GM18508 (cell line): ENCODE measurements around the gene ANO4.

ENCODE experiments used
- ATAC-seq: cut with Tn5 transposase; IDR thresholded peaks from one replicate; pipeline ENCODE4 v1.9.1; 2021; ENCODE audit warnings: moderate number of reproducible peaks; ENCODE audit not compliant: insufficient read depth, unreplicated experiment

ANO4 gene

DNA sequence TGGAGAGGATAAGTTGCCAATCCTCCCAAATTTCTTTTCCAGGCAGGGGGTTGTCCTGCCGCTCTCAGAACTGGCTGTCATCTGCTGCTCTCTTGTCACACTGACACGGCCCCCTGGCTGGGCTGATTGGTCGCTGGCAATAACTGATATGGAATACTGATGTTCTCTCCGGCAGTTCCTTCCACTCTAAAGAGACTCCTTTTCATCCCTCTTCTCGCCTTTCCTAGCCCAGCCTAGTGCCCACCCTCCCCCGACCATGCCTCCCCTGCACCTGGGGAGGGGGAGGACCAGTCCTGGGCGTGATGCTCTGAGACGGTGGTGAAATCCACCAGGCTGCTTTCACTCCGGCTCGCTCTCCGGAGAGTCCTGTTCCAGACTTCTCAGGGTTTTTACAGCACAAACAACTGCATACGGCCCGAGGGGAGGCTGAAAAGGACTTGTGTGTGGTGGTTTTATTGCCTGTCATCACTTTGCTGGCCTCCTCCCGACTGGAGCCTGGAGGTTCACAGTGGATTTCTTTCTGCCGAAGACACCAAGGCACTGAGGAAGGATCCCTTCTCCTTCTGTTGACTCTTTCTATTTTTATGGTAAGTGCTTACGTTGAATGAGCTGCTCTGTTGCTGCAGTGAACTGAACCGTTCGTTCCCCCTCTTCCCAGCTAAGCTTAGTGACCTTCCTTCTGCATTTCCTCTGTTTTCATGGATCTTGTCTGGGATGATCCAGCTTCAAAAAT lies at the start of gene ANO4:
TSS of gene ANO4 (plus strand) at position 336 of the 733 bp plus-strand sequence. CDS start 107,010 bp downstream, outside the sequence.
- no peak for ATAC-seq

DNA sequence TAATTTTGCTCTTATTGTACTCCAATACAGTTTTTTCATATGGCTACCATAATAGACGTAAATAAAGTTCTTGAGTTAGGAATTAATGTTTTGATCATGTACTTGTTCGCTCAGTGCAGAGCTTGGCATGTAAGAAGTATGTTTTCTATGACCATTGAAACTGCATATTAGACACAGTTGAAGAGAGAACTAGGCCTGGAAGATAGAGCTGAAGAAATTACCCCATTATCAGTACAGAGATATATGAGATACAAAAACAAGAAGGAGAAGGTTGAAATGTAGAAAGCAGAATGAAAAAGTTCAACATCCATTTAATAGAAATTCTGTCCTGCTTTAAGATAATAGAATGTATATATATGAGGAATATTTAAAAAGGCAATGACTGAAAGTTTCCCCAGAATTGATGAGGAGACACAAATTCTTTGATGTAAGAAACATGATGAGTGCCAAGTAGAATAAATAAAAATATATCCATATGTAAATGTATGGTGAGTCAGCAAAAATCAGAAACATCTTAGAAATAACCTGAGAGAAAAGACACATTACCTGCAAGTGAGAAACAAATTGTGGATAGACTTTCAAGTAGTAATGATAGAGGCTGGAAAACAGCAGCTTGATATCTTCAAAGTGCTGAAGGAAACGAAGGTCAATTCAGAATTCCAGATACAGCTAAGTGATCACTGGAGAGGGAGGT lies 49.1 kb upstream of the ANO4 start:
- no peak for ATAC-seq

DNA sequence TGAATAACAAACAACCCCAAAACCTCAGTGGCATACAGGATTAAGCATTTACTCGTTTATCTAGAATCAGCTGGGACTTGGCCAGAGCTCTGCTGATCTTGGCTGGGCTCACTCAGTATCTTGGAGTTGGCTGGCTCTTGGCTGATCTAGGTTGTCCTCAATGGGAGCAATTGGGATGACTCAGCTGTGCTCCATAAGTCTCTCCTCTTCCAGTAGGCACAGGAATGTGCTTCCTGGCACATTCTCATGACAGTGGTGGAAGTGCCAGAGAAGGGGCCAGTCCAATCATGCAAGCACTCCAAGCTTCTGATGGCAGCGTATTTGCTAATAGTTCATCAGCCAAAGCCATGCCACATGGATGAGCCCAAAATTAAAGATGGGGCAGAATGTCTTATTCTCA lies 41.7 kb upstream of the ANO4 start:
- no peak for ATAC-seq

DNA sequence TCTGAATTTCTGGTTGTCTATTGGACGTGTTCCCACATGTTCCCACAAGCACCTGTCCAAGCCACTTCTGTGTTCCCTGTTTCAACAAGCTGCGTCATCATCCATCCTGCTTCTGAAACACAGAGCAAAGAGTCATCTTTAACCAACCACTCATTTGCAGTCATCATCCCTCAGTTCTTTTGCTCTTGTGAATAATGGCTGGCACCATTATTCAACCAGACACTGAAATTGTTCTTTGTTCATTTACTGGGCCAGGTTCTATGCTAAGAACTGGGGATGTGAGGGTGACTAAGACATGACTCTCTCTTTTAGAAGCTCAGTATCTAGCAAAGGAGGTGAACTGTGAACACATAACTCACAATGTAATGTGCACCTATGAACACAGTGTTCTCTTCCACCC lies 40.7 kb upstream of the ANO4 start:
- ATAC-seq, result no peak

DNA sequence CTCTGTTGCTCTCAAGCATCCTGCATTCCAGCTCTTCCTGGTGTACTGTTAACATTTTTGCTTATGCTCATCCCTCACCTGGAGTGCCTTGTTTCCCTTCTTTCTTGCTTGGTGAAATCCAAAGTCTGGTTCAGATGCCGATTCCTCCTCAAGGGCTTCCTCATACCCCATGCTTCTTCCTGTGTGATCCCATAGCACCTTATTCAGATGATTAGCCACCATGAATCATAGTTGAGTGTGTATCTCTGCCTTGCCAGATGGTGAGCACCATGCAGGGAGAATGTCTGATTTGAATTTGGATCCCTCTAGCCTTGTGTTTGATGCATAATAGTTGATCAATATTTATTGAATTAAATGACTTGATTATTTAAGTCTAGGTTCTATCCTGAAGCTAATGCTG lies 39.4 kb upstream of the ANO4 start:
- ATAC-seq, result no peak

DNA sequence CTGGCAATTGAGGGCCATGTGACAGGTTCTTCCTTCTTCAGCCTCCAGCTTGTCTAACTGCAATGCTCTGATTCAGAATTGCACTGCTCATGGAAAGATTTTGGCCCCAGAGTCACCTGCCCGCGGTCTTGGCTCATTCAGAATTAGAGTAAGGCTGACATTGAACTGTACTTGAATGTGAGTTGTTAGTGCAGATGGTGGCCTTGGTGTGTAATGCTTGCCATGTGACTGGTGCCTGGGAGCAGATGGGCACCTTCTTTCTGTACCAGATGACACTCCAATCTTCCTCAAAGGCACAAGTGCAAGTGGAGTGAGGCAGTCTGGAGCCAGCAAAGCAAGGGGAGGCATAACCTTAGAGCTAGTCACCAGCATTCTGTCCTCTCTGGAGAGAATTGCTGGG lies 36.5 kb upstream of the ANO4 start:
- ATAC-seq, result no peak

DNA sequence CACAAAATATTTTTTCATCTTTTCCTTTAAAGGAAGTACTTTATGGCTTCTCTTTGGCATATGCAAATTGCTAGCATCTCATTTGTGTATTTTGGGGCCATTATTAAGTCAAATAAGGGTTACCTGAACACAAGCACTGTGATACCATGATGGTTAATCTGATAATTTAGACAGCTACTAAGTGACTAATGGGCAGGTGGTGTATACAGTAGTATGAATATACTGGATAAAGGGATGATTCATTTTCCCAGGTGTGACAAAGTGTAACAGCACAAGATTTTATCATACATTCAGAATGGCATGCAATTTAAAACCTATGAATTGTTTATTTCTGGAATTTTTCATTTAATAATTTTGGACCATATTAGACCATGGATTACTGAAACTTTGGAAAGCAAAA lies 27.2 kb upstream of the ANO4 start:
- ATAC-seq, result no peak

DNA sequence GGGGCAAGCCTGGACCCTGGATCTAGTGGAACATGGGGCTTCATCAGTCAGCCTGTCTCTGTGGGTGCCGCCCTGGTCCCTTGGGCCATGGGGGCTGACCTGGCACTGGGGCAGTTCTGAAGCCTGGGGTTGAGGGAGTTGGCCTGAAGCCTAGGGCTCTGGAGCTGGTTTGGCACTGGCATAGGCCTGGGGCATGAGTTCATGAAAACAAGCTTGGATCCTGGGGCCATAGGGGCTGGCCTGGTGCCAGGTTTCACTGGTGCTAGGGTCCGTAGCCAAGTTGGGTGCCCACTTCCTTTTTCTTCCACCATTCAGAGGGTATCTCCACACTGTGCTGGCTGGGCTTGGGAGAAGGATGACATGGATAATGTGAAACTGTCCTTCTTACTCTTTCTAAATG lies 26.6 kb upstream of the ANO4 start:
- ATAC-seq, result no peak

DNA sequence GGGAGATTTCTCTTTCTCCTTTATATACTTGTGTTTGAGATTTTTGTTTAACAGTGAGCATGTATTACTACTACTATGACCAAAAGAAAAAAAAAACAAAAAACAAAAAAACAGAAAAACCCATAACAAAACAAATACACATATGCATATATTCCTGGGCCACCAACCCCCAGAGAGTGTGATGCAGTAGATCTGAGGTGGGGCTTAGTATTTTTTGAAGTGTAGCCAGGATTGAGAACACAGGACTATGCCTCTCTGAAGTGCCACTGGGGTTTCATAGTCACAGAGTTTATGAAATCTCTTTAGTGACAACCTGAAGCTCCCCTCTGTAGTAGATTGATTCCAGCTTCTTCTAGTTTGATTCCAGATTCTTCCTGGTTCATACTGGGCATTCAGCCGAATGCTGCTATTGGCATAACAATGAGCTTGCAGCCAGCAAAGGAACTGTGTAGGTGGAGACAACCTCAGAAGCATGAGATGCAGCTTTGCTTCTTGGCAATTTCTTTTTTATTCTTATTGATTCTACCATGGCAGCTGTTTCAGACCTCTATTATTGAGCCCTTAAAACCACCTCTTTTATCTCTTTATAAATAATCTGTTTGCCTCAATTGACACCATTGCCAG lies 15.5 kb upstream of the ANO4 start:
- no peak for ATAC-seq

DNA sequence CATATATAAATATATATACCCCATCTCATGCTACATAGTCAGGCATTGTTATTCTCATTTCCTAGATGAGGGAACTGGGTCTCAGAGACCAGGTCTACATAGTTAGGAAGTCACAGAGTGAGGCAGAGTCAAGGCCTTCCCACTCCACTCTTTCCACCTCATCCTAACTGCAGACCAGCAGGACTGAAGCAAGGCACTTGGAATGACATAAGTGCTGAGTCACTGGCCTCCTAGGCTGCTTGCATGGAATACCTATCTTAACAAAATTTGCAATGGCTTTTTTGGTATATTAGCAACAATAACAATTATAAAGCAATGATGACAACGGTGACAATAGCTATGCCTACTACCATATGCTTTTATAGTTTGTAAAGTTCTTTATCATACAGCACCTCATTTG lies 5.4 kb upstream of the ANO4 start:
- ATAC-seq, result no peak

DNA sequence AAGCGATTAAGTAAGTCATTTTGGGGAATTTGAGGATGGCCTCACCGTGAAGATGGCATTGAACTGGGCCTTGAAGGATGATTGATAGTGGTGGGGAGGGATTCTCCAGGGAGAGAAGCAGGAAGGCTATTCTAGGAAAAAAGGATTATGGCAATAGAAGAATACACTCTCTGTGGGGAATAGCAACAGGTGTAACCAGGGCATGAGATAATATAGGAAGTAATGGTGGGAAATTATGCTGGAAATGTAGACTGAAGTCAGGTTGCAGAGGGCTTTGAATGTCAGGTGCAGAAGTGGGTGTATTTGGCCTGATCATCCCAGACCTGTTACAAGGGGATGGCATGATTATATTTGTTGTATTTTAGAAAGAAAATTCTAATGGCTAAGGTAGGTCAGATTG lies 4.6 kb upstream of the ANO4 start:
- no peak for ATAC-seq

DNA sequence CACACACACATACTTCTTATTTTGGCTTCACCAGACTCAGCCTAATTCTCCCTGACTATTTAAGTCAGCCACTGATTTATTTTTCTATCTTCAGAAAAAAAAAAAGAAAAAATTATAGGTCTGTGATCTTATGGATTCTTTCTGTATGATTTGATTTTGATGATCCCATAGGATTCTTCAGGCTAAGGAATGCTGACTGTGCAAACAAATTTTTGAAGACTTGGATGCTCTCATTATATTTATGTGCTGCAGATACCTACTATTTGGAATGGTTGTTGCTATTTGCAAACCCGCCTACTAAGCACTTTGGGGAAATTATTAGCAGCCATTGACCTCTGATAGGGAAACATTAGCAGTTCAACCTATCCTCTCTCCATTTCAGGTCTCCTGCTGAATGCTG lies 4.0 kb upstream of the ANO4 start:
- ATAC-seq, result no peak

DNA sequence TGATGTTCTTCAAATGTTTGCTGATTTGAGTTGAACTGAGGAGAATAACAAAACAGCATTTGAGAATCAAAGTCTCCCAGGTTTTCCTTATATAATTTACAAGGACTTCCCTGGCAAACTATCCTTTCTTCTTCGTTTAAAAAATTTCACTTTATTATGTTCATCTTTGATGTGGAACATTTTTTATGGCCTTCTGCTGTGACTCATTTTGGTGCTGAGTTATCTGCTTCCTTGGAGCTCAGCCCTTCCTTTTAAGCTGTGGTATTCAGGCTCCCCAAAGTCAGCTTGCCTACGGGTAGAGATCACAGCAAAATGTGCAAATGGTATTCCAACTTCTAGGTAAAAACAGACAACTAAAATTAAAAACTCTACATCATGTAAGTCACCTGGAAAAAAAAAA lies 1.4 kb upstream of the ANO4 start:
- no peak for ATAC-seq

DNA sequence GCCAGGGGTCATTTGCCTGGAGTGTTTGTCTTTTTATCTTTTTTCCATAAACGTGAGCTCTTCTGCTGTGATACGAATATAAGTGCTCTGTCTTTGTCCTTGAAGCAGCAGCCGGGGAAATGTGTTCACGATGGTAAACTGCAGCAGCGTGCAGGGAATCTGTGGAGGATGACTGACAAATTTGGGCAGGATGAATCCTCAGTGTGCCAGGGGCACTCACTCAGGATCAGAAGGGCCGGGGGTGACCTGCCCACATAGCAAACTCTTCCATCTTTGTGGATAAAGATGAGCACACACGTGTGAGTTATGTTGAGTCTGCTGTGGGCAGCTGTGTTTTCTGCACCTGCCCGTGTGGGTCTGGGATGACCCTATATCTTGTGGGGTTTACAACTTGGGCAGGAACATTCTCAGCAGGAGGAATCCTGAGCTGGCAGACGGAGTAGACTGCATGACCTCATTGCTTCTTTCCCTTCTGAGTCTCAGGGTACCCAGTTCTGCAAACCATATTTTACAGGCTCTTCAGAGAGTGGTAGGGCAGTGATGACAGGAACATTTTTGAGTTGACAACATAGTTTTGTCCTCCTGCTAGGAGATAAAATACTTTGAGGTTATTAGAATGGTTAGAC lies 711 bp downstream of the ANO4 start:
- no peak for ATAC-seq

DNA sequence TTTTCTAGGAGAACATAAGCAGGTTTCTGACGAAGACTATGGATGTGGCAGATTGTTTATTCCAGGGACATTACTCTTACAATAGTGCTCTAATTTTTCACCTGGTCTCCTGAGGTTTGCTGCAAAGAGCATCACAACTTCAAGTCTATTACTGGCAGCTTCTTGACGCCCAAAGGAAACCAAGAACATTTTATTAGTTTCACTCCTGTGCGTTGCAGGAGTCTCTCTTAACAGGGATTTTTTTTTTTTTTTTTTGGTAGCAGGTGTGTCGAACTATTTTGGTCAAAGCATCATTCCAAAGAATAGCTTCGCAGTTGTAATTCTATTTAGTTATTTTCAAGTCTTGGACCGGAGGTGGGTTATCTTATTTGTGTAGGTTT lies 1.2 kb downstream of the ANO4 start:
- no peak for ATAC-seq

DNA sequence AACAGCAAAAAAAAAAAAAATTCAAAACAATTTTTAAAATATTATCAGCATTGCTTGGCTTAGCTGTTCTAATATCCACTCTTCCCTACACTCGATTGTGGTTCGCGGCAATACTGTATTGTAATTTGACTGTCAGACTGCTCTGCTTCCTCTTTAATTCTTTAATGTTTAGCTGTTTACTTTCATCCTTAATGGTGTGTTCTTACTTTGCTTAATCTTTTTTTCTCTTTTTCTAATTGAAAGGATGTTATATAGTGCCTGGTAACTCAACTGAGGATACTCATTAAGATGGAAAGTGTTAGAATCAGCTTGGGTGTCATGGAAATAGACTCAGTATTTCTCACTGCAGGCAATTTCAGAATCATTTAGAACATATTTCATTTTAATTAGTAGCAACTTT lies 2.0 kb downstream of the ANO4 start:
- no peak for ATAC-seq

DNA sequence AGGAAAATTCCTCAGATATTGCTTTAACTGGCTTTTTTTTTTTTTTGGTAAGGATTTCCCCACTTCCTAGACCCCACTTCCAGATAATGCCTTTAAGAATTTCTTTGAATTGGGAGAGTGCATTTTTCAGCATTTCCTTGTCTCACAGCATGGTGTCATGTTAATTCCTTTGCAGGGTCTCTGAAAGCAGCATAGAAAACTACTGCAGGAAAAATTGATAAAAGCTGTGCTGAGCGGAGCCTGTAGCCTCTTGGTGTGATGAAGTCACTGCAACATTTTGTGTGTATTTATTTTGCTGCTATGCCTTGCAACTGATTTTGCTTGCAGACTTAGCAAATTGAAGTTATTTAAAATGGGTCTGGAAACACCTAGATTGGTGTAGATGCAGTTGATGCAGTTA lies 2.7 kb downstream of the ANO4 start:
- ATAC-seq, result no peak

DNA sequence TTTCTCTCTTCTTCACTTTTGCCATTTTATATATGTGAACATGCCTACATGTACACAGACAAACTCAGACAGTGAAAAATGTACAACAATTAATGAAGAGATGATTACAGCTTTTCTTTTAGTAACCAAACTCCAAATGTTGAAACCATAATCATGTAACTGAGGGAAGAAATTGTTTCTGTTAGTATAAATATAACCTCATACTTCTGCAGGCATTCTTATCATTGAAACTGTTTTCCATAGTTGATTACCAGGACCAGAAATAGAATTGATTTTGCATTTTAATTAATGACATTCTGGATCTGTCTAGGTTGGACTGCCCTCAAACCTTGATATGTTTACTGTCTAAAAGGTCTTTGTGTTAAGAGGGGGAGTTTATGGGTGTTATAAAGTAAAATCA lies 3.2 kb downstream of the ANO4 start:
- no peak for ATAC-seq

DNA sequence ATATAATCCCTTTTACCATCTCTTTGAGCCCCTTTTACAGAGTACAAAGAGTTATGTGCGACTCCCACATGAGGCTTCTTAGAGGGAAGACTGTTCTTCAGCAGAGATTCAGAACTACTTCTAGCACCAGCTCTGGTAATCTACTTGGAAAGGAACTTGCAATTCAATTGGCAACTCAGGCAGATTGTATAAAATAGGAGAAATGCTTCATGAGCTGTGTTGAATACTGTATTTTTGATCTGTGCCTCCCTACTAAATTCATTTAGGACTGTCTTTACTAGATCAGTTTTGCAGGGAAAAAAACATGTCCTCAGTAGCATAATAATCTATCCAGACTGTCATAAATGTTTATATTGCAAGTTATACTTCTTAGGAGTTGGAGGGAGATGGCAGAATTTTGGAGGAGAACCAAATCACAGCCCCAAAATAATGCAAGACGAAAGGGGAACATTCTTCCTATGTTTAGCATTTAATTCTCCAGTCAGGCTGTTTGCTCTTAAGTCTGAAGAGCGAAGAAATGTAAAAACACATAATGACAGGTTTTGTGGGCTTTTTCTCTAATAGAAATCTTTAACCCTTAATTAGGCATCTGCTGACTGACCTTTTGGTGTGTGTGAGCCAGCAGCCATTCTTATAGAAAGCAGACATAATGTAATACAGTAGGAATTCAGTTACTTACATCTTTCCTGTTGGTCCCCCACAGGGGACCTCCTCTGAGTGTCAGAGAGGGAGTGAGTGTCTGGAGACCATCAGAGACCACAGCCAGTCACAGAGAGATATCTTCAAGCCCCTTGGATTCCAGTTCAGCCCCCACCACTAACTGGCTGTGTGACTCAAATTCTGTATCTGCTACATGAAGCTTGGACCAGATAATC lies 3.9 kb downstream of the ANO4 start:
- ATAC-seq, result no peak

DNA sequence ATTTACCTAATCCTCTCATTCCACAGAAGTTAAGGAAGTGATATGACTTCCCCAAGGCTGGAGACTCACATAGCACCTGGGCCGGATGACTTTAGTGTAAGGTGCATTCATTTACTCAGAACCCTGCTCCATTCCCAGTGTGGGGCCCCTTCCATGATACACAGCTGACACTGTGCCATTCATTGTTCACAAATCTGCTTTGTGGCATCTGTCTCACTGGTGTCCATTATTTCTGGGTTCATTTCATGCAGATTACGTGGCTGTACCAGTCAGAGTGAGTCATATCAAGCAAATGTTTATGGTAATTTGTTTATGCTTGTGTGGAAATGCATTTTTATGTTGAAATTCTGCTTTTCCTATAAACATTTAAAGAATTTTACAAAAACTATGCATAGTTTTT lies 5.2 kb downstream of the ANO4 start:
- ATAC-seq, result no peak
